Hair follicular keratinocyte (primary cell): ENCODE results near the gene NTMT1. TPM values are rescaled to one million over a fixed set of nuclear protein-coding genes. Genes with fewer than 3 reads are reported as not detected.

ENCODE experiments used
- total RNA-seq: library from RNA; depleted of rRNA; stranded (reverse); fragments of >200 nt; gene quantifications from 2 replicates; pipeline ENCODE4 v1.2.3, GENCODE V29; 2015

NTMT1 gene
- 38.3 and 73.1 TPM in 2 replicates for total RNA-seq

GRCh38 chr9:129626079-129626624, at the start of gene NTMT1:
TSS of gene NTMT1 (plus strand) at chr9:129626163. CDS start at chr9:129632704, 6,541 bp downstream.

GRCh38 chr9:129620669-129621295, 5.2 kb upstream of the NTMT1 start, which contains the start of gene C9orf50:
TSS of gene C9orf50 (minus strand) at chr9:129621101. CDS start at chr9:129620574, 527 bp downstream.

GRCh38 chr9:129641750-129642585, 16.0 kb downstream of the NTMT1 start, which contains the start of gene ASB6:
TSS of gene ASB6 (minus strand) at chr9:129642151. CDS start at chr9:129641999, 152 bp downstream.

GRCh38 chr9:129665389-129665775, 39.4 kb downstream of the NTMT1 start, which contains the start of gene PRRX2:
TSS of gene PRRX2 (plus strand) at chr9:129665647. CDS start at chr9:129665868, 221 bp downstream.

Other genes with a start within 250 kb of the NTMT1 start
- not detected in 2 replicates for gene C9orf50, start 5.1 kb upstream of the NTMT1 start, total RNA-seq
- 25.4 and 28.5 TPM in 2 replicates for gene ASB6, start 16.0 kb downstream of the NTMT1 start, total RNA-seq
- not detected in 2 replicates for gene PRRX2, start 39.5 kb downstream of the NTMT1 start, total RNA-seq
- gene PTGES, start 126.9 kb downstream of the NTMT1 start, total RNA-seq = 0.70 and 6.2 TPM in 2 replicates
- gene TOR1B, start 177.0 kb downstream of the NTMT1 start, total RNA-seq = 26.2 and 29.1 TPM in 2 replicates
- 45.7 and 54.8 TPM in 2 replicates for gene TOR1A, start 198.0 kb downstream of the NTMT1 start, total RNA-seq
- gene C9orf78, start 209.1 kb downstream of the NTMT1 start, total RNA-seq = 25.4 and 48.2 TPM in 2 replicates
- 9.2 and 9.8 TPM in 2 replicates for gene USP20, start 209.3 kb downstream of the NTMT1 start, total RNA-seq